Stimulated activated naive CD8-positive, alpha-beta T cell treated with anti-CD3 and anti-CD28 coated beads, Interleukin-15, Interleukin-2, amounts not matched to agents 100 U/mL and 50 U/mL, for 24 hours (primary cell): ENCODE results near the gene RTN4R.
"Not testable (repeated sequence)": the region's sequence is repeated elsewhere in the genome, so short reads cannot be mapped to it uniquely, and the experiment has no call there.

ENCODE experiments used
- ATAC-seq: fragments of 150-1000 bp; cut with Tn5 transposase; one replicate; pipeline ENCODE4 v1.10.0; 2021
- DNase-seq: peaks from one replicate; pipeline ENCODE4 v3.0.0; 2021

The RTN4R gene

DNA sequence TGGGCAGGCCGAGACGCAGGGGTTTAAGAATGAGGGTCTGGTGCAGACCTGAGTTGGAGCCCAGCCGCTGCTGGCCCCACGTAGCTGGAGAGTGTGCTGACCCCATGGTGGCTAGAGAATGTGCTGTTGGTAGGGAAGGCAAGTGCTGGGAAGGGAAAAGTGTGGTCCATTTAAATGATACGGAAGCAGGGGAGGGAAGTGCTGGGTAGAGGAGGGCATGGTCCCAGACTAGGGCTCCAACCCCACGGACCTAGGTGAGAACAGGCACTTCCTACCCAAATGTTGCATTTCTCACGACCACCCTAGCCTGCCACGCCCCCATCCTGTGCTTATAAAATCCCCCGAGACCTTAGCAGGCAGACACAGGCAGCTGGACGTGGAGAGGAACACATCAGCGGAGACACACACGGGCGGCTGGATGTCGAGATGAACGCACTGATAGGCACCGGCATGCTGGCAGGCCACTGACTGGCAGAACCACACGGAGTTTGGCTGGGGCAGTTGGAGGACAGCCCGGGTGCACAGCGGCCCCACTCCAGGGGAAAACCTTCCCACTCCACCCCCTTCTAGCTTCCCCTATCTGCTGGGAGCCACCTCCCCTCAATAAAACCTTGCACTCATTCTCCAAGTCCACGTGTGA, 18.8 kb upstream of the RTN4R start:
- not testable (repeated sequence) for DNase-seq, ATAC-seq

DNA sequence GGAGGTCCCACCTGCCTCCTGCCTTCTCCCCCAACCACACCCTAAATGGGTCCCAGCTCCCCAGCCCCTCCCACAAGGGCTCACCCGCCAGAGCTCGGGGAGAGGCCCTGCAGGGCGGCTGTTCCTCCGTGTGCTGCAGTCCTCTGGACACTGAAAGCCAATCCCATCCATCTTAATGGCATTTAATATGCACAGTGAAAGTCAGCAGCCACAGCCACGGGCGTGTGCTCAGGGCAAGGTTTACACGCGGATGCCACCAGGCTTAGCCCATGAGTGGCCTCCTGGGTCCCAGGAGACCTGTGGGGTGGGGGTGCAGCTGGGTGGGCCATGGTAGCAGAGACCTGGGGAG, 18.2 kb upstream of the RTN4R start:
- ATAC-seq: not testable (repeated sequence)

DNA sequence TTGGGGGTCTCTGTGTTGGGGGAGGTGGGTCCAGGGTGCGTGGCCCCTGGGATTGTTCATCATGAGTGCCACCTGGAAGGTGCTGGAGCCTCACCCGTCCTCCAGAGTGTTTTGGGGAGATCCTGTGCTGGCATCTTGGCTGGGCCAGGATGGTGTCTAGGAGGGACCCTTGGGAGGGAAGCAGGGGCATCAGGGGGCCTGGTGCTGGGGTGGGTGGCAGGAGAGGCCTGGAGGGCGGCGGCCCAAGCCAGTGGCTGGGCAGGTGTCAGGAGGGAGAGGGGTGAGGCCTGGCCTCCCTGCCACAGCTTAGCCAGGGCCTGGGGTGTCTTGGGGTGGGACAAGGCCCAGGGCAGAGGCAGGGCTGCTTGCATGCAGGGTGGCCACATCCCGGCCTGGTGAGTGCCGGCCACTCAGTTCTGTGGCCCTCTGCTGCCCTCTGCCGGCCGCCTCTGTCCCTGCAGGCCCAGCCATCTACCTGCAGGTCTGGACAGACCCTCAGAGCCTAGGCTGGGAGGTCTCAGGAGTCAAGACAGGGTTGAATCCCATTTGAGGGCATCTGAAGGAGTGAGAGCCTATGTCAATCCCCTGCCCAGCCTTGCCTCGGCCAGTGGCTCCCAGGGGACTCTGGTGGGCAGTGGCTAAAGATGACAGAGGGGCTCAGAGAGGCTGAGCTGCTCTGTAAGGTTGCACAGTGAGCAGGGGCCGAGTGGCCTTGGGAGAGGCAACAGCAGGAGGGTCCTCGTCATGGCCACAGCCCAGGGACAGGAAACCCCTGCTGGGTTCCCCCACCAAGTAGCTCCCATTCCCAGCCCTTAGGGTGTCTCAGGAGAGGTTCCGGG, 17.6 kb upstream of the RTN4R start:
- peak; percentile 83 for ATAC-seq

More for the DNA sequence above, 18.2 kb upstream of the RTN4R start:
- DNase-seq: not testable (repeated sequence)

DNA sequence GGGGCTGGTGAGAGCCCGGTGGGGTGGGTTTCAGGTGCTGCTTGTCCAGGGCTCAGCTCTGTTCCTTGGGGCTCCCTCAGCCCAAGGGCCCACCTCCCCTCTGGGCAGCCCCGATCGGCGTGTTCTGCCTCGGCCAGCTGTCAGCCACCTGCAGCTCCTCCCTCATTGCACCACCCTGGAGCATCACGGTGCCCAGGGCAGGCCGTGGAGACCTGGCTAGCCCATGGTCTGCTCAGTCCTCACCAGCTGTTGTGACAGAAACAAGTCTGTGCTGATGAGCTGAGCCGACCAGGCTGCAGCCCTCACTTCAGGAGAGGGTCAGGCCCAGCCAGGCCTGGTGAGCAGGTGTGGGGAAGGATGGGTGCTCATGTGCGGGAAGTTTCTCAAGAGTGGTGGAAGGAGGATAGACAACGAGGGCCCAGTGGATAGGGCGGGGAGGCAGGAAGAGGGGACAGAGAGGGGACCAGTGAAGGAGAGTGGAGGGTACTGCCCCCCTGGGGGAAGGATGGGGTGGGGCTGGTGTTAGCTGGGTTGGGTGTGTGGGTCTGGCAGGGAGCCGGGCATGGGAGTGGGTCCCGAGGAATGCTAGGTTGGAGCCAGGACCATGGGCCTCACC, 16.5 kb upstream of the RTN4R start:
- ATAC-seq: no peak
- DNase-seq: no peak

More for the DNA sequence above, 17.6 kb upstream of the RTN4R start:
- peak; percentile 89 for DNase-seq

DNA sequence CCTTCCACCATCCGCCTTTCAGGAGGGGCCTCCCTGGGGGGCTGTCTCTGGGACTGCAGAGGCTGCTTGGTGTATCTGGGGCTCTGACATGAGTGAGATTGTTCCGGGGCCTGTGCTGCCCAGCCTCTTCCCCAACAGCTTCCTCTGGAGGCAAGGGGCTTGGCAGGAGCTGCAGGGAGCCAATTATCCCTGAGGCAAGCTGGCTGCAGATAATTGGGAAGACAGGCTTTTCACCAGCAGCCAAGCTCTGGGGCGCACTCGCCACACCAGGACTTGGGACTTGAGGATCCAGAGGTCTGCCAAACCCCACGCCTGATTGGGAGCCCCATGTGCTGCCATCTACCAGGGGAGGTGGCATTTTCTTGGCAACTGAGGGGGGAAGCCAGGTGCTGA, 15.6 kb upstream of the RTN4R start:
- ATAC-seq: no peak
- no peak for DNase-seq

DNA sequence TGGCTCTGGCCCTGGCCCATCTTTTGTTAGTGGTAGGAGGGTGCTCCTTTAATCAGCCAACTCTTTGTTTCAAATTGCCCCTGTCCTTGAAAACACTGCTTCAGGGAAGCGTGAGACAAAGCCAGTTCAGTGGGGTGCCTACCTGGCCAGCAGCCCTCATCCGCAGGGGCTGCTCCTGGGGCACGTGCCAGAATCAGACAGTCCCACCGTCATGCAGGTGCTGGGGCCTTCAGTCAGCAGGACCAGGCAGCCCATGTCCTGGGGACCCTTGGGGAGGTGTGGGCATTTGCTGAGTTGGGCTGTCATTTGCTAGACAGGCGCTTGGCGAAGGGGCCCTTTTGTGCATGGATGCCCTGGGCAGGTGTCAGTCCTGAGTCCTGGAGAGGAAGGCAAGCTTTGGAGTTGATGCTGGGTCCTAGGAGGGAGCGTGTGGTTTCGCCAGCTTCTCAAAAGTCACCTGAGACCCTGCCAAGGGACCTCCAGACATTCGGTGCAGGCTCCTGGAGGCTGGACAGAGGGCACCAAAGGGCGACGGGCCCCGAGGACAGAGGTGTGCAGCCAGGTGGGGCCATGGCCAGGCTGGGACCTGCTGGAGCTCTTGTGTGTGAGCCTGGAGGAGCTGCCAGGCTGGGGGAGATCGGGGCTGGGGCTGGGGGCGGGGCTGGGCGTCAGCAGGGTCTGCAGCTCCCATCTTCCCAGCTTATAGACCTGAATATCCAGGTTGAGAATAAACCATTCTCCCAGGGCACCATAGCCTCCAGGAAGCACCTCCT, 15.0 kb upstream of the RTN4R start:
- DNase-seq: no peak
- ATAC-seq: no peak

DNA sequence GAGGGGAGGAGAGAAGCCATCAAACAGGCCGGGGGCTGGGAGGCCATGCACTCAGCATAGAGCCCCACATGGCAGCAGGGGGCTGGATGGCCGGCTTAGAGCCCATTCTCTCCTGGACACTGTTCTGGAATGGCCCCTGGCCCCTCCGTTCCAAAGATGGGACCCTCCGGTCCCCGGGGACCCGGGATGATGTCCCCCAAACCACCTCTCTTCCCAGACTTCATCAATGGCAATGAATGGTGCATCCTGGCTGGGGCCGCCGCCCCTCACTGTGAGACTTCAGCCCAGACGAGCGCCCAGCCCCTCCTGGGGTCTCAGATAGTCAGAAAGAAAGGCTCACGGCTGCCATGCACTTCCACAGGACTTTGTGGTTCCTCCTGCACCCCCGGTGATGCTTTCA, 13.8 kb upstream of the RTN4R start:
- DNase-seq: no peak
- ATAC-seq: no peak

DNA sequence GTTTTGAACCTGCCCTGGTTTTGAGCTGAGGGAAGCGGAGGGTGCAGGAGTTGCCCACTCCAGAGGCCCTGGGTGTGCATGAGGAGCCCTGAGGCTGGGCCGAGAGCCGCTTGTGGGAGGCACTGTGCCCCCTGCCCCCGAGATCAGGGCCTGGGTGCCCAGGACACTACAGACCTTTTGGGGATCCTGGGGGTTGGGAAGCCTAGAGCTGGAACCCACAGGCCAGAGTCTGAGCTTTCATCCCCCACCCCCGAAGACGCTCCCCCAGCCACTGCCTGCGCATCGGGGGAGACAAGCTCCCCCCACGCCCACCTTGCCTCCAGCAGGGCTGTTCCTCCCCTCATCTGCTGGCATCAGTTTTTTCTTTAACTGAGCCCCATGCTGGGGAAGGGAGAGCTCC, 13.4 kb upstream of the RTN4R start:
- not testable (repeated sequence) for ATAC-seq, DNase-seq

DNA sequence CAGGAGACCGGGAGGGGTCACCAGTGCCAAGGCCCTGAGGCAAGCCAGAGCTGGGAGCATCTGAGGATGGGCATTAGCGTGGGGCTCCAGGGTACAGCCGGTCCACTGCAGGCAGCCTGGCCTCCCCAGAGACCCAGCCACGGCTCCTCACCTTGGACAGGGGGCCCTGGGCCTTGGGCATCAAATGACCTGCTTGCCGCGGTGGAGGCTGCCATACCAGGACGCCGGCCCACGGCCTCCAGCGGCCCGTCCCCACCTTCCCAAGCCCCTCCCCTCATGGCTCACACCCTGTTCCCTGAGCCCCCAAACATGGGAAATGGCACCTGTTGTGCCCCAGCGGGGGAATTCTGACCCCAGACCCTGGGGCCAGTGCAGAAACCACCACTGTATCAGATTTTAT, 12.7 kb upstream of the RTN4R start:
- DNase-seq (no peak), ATAC-seq (no peak)

DNA sequence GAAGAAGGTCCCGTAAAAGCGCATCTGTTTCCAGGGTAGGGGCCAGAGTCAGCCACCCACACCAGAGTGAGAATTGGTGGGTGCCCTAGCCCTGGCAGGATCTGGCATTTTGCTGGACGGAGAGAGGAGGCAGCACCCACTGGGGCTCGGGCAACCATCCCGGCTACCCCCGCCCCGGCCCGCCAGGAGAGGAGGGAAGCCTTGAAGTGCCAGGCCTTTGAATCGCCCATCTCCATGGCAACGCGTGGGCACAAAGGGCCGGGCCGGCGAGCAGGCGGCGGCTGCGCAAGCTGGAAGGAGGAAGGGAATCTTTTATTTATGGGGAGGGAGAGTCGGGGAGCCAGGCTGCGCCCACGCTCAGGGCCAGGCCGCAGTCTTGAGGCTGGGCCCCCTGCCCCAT, 12.0 kb upstream of the RTN4R start:
- ATAC-seq, DNase-seq: not testable (repeated sequence)

DNA sequence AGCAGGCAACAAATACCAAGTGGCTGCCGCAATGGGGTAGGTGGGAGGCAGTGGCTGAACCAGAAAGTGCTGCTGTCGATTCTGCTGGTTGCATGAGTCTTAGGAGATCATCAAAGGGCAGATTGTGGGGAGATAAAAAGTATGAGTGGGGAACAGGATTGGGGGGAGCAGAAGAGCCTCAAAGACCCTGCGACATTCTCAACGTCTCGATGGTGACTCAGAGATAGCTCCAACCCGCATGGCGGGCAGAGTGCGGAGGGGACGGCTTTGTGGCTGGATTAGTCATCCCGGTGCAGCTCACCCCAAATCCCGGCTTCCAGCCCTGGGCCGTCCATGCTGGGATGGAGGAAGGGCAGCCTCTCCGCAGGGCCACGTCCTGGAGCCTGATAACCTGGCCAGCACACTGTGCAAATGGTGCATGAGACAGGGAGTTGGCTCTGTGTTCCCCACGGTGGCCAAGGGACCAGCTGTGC, 11.6 kb upstream of the RTN4R start:
- DNase-seq: no peak
- ATAC-seq: peak; percentile 45

DNA sequence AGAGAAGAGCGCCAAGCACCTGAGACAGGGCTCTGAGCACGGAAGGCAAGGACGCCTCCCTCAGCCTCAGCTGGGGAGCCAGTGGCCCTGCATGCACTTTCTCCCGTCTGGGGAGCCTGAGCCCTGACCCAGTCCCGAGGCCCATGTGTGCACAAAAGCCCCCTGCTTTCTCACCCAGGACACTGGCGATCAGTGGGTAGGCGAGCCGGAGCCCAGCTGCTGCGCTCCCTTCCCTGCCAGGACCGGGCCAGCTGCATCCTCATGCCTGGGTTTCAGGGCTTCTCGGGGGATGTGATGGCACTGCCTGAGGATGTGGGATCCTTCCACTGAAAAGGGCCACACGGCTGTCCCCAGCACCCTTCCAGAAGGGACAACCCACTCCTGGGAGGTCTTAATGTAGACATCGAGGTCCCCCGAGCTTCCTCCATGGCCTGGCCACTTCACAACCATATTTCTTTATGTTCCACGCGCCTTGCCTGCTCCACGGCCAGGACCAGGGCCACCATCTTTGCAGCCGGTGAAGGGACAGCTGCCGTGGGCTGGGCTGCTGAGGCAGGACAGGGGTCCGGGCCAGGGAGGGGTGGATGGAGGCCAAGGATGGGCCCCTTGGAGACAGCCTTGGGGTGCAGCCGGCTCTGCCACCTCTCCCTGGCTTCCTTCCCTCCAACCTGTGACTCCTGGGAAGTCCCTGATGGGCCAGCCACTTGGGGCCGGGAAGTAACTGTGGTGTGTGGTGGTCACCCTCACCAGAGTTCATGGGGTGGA, 10.8 kb upstream of the RTN4R start:
- ATAC-seq, DNase-seq: not testable (repeated sequence)

DNA sequence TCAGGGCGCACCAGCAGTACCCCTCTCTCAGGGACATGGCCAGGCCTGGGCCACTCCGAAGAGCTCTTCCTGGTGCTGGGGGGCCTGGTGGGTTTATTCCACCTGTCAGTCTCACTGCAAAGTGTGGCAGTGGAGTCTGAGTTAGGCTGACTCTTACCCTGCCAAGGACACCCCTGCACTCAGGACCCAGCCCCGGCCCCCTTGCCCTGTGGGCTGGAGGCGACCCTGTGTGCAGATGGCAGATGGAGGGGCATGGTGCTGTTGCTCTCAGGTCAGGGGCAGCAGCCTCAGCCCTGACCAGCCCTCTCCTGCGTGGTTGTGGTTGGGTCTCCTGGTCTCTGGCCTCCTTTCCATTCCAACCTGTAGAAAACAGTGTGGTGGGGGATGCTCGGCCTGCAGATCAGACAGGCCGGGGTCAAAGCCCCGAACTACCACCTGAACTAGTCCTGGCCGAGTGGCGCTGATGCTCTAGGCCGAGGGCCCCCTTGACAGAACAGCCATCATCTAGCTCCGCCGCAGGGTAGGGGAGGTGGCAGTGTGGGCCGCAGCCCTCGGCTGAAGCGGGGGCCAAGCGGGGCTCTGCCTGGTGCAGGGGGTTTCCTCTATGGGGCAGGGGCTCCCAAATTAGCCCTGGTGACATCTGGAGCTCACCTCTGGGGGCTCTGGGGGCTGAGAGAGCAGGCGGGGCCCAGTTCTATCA, 10.0 kb upstream of the RTN4R start:
- ATAC-seq, DNase-seq: not testable (repeated sequence)

DNA sequence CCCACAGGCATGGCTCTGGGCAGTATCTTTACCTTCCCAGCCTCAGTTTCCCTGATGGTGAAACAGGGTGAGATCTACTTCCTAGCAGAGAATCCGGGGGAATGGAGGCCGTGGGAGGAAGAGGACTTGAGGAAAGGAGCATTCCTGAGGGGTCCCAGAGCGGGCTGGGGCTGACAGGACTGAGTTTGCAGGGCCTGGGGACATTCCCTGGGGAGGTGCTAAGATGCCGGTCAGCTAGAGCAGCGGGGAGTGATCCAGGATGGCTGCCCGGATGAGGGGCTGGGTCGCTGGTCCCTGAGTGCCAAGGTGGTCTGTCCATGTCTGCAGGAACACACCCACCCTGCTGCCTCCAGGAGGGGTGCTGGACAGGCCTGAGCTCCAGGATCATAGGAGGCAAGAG, 8.3 kb upstream of the RTN4R start:
- no peak for ATAC-seq
- no peak for DNase-seq

DNA sequence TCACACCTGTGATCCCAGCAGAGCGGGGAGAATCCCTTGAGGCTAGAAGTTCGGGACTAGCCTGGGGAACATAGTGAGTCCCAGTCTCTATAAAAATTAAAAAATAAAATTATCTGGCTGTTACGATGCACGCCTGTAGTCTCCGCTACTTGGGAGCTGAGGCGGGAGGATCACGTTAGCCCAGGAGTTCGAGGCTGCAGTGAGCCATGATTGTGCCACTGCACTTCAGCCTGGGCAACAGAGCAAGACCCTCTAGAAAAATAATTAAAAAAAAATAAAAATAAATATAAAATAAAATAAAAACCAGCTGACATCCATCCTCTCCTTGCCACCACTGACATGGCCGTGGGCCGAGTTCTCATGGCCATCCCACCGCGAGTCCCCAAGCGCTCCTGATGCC, 7.7 kb upstream of the RTN4R start:
- DNase-seq (no peak), ATAC-seq (no peak)

DNA sequence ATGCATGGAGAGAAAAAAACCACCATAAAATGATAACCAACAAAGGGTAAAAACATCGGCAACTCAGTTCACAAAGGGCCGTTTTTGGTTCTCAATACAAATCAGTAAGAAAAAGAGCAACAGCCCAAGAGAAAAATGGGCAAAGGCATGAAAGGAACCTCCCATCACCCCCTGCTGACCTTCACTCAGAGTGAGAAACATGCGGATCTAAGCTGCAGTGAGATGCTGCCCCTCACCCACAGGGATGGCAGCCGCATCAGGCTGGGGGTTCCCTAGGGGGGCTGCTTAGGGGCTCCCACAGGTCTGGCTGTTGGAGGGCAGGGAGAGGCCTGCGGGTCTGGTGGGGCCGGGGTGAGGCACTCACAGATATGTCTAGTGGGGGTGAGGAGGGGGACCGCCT, 7.2 kb upstream of the RTN4R start:
- not testable (repeated sequence) for DNase-seq, ATAC-seq

DNA sequence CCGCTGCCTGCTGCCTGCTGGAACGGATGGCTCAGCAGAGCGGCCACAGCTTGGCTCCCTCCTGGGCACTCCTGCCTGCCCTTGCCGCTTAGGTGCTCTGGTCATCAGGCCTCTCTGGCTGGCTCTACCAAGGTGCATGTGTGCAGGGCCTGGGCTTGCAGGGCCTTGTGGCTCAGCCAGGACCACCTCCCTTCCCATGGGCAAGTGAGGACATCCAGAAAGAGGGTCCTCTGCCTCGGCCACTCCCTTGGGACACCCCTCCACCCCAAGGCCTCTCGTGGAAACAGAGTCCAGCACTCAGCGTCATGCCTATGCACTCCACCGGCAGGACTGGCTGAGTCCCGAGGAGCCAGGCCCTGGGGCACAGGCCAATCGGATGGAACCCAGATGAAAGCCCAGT, 6.3 kb upstream of the RTN4R start:
- not testable (repeated sequence) for DNase-seq

DNA sequence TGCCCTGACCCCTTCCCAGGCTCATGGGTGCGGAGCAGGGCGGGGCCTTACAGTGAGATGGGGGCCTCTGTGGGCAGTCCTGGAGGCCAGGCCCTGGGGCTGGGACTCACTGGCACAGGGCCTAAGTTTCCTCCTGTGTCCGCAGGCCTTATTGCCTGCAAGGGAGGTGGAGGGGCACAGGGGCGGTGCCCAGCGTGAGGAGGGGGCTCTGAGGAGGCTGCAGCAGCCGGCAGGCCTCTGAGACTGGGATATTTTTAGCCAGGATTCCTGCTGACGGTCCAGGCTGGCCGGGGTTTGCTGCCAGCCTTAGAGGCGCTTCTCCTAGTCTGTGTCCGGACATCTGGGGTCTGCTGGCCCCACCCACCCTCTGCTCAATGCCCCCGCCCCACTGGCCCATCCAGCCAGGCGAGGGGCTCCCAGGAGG, 5.7 kb upstream of the RTN4R start:
- ATAC-seq (no peak), DNase-seq (no peak)

More for the DNA sequence above, 6.3 kb upstream of the RTN4R start:
- ATAC-seq: not testable (repeated sequence)

DNA sequence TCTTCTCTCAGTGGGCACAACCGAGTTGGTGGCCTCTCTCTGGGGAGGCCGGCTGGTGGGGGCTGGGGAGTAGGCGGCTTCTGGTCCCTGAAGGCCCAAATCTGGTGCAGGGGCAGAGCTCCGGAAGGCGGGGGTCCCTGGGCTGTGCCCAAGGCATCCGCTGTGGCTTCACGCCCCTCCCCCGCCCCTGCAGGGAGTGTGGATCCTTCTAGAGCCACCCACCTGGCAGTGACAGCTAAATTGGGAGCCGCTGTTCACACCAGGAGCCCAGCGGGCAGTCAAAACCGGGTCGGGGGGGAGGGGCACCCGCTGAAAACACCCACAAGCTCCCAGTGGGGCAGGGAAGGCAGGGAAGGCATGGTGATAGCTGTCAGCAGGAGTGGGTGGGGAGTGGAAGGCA, 4.6 kb upstream of the RTN4R start:
- DNase-seq: no peak
- no peak for ATAC-seq

DNA sequence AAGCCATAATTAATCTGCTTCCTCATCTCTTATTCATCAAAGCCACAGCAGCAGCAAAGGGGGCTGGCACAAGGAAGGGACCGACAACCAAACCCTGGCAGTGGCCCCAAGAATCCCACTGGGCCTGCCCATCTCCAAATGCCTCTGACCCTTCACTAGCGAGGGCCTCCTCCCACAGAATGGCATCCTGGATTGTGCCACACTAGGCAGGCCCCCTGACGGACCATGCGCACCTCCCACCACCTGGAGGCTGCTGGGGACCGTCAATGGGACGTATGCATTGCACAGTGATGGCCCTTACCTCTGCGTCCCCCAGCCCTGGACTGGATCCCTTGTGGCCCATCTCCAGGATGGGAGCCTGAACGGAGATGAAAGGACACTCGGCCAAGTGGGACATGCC, 4.1 kb upstream of the RTN4R start:
- ATAC-seq: no peak
- DNase-seq: no peak
